A673 (cell line): ENCODE measurements around the gene DNAJC10.

Experiments
- CTCF ChIP-seq: fragments of 300-800, 200-600 bp; sonication (generic); conservative IDR thresholded peaks from 2 replicates; pipeline ENCODE4 v1.5.1; 2017; ENCODE audit warnings: low read depth, mild to moderate bottlenecking, antibody characterized with exemption, low read length, moderate library complexity, mixed read lengths
- EZH2 ChIP-seq: fragments of 200-600 bp; sonication (generic); IDR thresholded peaks from 2 replicates; pipeline ENCODE4 v1.6.1; 2017; ENCODE audit warnings: borderline replicate concordance, low read depth, mild to moderate bottlenecking, mixed read lengths, antibody characterized with exemption, low read length; ENCODE audit not compliant: poor library complexity, severe bottlenecking

DNA sequence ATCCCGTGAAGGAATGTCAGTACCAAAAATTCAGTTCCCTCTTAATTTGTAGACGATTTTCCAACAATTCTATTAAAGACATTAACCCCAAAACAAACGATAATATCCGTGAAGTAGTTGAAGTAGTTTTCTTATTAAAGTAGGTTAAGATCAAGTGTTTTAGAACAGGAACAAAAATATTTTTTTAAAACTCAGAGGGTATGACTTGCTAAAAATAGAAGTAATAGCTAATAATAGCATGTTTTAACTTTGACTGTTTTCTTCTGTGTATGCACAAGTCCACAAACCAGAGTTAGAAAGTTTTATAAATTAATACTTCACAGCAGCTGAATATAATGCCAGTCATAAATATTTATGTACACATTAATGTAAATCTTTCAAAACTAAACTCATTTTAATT, 2.4 kb downstream of the DNAJC10 start:
- no peak for TF ChIP-seq EZH2
- no peak for TF ChIP-seq CTCF
